Neural cell (in vitro differentiated cells): ENCODE data around the gene WDR37.

Experiments
- EZH2 ChIP-seq: fragments of 200-600, 300-800 bp; shearing (Covaris generic), sonication (generic); IDR thresholded peaks from 2 replicates; pipeline ENCODE4 v1.6.1; 2014; ENCODE audit warnings: antibody characterized with exemption, low read length, borderline replicate concordance, mild to moderate bottlenecking; ENCODE audit not compliant: insufficient read depth, poor library complexity, severe bottlenecking
- POLR2AphosphoS5 ChIP-seq: IDR thresholded peaks from 2 replicates; pipeline ENCODE4 v1.6.1; 2012
- REST ChIP-seq: IDR thresholded peaks from 2 replicates; pipeline ENCODE4 v1.6.1; 2012; ENCODE audit warnings: borderline replicate concordance
- TF ChIP-seq, protein P1 (sequence below): fragments of 450-650 bp; IDR thresholded peaks from 2 replicates; pipeline ENCODE4 v1.5.1; 2014; ENCODE audit warnings: antibody characterized with exemption, mild to moderate bottlenecking, moderate library complexity; ENCODE audit not compliant: poor library complexity, severe bottlenecking

GRCh38 chr10:1059902-1060301, 3.7 kb downstream of the WDR37 start:
- TF ChIP-seq, protein P1, sequence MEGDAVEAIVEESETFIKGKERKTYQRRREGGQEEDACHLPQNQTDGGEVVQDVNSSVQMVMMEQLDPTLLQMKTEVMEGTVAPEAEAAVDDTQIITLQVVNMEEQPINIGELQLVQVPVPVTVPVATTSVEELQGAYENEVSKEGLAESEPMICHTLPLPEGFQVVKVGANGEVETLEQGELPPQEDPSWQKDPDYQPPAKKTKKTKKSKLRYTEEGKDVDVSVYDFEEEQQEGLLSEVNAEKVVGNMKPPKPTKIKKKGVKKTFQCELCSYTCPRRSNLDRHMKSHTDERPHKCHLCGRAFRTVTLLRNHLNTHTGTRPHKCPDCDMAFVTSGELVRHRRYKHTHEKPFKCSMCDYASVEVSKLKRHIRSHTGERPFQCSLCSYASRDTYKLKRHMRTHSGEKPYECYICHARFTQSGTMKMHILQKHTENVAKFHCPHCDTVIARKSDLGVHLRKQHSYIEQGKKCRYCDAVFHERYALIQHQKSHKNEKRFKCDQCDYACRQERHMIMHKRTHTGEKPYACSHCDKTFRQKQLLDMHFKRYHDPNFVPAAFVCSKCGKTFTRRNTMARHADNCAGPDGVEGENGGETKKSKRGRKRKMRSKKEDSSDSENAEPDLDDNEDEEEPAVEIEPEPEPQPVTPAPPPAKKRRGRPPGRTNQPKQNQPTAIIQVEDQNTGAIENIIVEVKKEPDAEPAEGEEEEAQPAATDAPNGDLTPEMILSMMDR, result no peak
- TF ChIP-seq EZH2 (no peak), REST (no peak), POLR2AphosphoS5 (no peak)
